ENCODE results near the gene ATP5MG.

ATP5MG gene

GRCh38 chr11:118442301-118442700 is 40.9 kb downstream of the ATP5MG start:
- no peak overlapping the region for H3K4me3 ChIP-seq (ENCODE audit: low read depth, low read length)
- TF ChIP-seq CTCF (IDR thresholded peaks at IDR 0.05; ENCODE audit: borderline replicate concordance, insufficient read depth, low read depth, low read length) = no peak

DNA sequence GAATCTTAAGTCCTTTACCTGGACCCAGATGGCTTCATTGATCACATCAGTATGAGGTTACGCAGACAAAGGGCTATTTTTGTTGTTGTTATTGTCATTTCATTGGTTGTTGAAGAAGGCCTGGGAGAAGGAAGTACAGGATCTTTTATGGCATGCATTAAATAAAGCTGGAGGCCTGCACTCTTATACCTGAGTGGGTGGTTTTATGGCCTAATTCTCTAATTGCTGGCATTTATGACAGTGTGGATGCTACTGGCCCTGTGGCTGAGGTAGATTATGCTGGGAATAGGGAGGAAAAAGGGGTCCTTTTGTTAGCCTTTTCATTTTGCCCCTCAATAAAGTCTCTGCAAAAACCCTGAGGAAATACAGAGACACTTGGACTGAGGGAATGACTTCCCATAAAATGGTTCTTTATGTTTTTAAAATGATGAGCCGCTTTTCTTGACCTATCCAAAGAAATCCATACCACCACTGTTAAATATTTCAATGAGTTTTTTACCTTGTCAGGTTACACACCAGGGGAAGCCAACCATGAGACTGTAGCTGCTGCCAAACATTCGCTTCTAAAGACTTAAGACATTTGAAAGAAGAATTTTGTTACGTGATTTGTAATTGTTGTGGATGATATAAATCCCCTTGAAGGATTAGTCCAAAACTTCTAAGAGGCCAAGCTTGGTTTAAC is 41.6 kb downstream of the ATP5MG start:
- no peak for TF ChIP-seq CTCF (IDR thresholded peaks at IDR 0.05; ENCODE audit: borderline replicate concordance, insufficient read depth, low read depth, low read length)
- no peak overlapping the region for H3K4me3 ChIP-seq (ENCODE audit: low read depth, low read length)

DNA sequence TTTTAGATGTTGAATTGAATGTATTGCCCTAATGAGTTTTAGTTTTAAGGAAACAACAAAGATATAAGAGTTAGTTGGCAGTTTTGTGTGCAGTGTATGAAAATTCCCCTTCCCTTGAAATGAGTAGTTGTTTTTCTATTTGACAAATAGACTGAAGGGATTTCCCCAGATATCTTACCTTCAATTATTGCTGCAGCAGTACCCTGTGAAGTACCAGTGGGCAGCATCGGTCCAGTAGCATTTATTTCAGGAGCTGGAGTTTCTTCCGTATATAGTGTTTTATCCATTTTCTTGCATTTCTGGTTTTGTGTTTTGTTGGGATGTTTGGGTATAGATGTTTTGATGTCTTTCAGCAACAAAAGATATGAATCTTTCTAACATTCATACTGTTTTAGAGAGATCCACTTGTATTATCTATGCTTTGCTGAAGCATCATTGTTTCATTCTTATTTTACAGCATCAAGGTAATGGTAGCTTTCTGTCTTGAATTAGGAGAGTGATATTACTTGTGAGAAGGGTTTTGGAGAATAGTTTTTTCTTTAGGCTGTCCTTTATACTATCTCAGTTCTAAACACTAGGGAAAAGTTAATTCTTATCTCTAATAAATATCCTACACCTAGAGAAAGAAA is 42.3 kb downstream of the ATP5MG start:
- no peak overlapping the region for H3K4me3 ChIP-seq (ENCODE audit: low read depth, low read length)
- TF ChIP-seq CTCF (IDR thresholded peaks at IDR 0.05; ENCODE audit: borderline replicate concordance, insufficient read depth, low read depth, low read length) = no peak

DNA sequence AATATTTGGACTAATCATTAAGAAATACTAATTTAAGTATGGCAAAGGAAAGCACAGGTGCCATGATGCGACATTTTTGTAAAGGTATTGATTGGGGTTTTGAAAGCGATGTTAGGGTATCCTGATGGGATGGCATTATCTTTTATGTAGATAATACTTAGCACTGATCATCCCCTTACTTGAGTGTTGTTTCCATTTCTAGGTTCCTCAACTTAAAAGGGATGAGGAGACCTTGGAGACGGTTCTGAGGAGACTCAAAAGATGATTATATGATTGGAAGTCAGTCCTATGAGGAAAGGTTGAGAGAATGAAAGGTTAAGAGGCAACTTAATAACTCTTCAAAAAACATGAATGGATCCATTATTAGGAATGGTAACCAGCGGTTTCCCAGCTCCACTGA is 46.0 kb downstream of the ATP5MG start:
- no peak for TF ChIP-seq CTCF (IDR thresholded peaks at IDR 0.05; ENCODE audit: borderline replicate concordance, insufficient read depth, low read depth, low read length)
- no peak overlapping the region for H3K4me3 ChIP-seq (ENCODE audit: low read depth, low read length)

DNA sequence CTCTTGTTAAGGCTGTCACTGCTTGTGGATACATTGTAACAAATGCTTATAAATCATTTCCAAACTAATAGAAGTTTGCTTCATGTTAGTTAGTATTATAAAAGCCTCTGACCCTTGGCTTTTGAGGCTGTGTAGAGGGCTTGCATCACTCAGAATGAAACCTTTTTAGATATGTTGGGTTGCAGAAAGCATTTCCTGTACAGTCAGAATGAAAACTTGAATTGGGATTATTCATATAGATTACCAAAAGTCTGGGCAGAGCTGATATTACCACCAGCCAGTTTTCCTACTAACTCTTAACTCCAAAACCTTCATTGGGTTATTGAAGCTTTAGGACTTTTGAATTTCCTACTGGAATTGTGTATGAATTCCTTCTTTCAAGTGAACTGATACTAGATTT is 46.9 kb downstream of the ATP5MG start:
- TF ChIP-seq CTCF (IDR thresholded peaks at IDR 0.05; ENCODE audit: borderline replicate concordance, insufficient read depth, low read depth, low read length) = no peak

DNA sequence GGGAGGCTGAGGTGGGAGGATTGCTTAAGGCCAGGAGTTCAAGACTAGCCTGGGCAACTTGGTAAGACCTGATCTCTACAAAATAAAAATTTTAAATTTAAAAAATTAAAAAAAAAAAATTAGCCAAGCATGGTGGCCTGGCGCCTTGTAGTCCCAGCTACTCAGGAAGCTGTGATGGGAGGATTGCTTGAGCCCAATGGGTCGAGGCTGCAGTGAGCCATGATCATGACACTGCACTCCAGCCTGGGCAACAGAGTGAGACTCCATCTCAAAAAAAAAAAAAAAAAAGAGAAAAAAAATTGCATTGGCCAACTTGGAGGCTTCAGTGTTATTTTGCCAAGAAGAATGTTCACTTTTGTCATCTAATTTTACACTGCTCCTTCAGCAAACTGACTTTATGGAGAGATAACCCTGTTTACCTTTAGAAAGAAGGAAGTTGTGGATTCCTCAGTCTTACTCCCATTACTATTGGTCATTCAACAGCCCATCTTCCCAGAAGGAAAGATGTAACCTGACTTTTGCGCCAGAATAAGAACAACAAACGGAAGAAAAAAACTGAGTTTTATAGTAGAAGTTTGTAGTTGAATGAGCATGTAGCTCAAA is 48.0 kb downstream of the ATP5MG start:
- H3K4me3 ChIP-seq (ENCODE audit: low read depth, low read length) = no peak overlapping the region
- TF ChIP-seq CTCF (IDR thresholded peaks at IDR 0.05; ENCODE audit: borderline replicate concordance, insufficient read depth, low read depth, low read length) = no peak

More for the DNA sequence above, 46.9 kb downstream of the ATP5MG start:
- no peak overlapping the region for H3K4me3 ChIP-seq (ENCODE audit: low read depth, low read length)

DNA sequence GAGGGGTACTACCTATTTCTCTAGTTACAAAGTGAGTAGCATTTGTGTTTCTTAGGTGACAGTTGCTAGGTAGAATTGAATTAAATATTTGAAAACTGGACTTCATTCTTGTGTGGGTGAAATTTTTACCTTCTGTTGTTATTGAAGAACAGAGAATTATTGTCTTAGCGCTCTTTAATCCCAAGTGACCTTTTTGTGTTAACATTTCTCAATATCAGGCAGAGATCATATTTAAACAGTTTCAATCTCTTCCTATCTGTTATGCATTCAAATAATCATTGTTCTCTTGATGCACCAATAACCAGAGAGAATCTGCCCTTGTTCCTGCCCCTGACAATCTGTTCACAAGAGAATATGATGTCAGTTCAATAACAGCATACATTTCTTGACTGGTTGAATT is 49.0 kb downstream of the ATP5MG start:
- TF ChIP-seq CTCF (IDR thresholded peaks at IDR 0.05; ENCODE audit: borderline replicate concordance, insufficient read depth, low read depth, low read length) = no peak
- H3K4me3 ChIP-seq (ENCODE audit: low read depth, low read length) = no peak overlapping the region

Data from GM12875 (cell line).